HG03159 (cell line): ENCODE measurements around the gene MIX23.

Source experiments
- ATAC-seq: cut with Tn5 transposase; IDR thresholded peaks from one replicate; pipeline ENCODE4 v1.9.1; 2021; ENCODE audit warnings: mild to moderate bottlenecking, moderate library complexity; ENCODE audit not compliant: unreplicated experiment

Gene MIX23

GRCh38 chr3:122353215-122353614, 29.8 kb downstream of the MIX23 start:
- ATAC-seq: no peak

DNA sequence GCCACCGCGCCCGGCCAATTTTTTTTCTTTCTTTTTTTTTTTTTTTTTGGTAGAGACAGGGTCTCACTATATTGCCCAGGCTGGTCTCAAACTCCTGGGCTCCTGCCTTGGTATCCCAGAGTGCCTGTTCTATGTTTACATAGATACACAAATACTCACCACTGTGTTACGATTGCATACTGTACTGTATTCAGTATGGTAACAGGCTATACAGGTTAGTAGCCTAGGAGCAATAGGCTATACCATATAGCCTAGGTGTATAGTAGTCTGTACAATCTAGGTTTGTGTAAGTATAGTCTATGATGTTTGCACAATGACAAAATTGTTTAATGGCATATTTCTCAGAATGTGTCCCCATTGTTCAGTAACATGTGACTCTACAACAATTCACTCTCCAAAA, 31.4 kb downstream of the MIX23 start:
- ATAC-seq: no peak

DNA sequence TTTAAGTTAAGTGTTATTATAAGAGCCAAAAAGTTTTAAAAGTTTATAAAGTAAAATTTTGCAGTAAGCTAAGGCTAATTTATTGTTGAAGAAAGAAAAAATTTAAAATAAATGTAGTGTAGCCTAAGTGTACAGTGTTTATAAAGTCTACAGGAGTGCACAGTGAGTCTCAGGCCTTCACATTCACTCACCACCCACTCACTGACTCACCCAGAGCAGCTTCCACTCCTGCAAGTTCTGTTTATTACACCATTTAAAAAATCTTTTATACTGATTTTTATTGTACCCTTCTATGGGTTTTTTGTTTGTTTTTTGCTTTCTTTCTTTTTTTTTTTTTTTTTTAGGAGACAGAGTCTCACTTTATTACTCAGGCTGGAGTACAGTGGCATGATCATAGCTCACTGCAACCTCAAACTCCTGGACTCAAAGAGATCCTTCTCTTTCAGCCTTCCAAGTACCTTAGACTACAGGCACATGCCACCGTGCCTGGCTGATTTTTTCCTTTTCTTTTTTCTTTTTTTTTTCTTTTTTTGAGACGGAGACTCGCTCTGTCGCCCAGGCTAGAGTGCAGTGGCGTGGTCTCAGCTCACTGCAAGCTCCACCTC, 32.1 kb downstream of the MIX23 start:
- ATAC-seq: no peak

GRCh38 chr3:122349171-122349570, 33.9 kb downstream of the MIX23 start:
- ATAC-seq: no peak

GRCh38 chr3:122343654-122344053, 39.4 kb downstream of the MIX23 start:
- ATAC-seq: no peak

DNA sequence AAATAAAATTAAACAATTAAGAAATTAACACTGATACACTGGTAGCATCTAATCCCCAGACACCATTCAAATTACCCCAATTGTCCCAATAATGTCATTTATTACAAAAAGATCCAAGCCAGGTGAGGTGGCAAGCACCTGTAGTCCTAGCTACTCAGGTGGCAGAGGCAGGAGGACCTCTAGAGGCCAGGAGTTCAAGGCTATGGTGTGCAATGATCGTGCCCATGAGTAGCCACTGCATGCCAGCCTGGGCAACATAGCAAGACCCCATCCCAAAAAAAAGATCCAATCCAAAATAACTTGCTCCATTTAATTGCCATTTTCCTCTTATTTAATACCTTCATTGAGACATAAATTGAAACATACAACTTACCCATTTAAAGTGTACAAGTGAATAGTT, 40.2 kb downstream of the MIX23 start:
- no peak for ATAC-seq

GRCh38 chr3:122332551-122332950, 50.5 kb downstream of the MIX23 start:
- no peak for ATAC-seq

GRCh38 chr3:122331886-122332285, 51.1 kb downstream of the MIX23 start:
- ATAC-seq: no peak

GRCh38 chr3:122325769-122326168, 57.3 kb downstream of the MIX23 start:
- ATAC-seq: no peak

- no peak for ATAC-seq
These were observed 58.1 kb downstream of the MIX23 start, which contains the start of gene CSTA for GRCh38 chr3:122324871-122325323. TSS of gene CSTA (plus strand) at chr3:122325248. CDS start at chr3:122325293, 45 bp downstream.

- no peak for ATAC-seq
These were observed 60.6 kb downstream of the MIX23 start for GRCh38 chr3:122322095-122323075.

GRCh38 chr3:122318620-122319019, 64.4 kb downstream of the MIX23 start:
- ATAC-seq: no peak

GRCh38 chr3:122316368-122316767, 66.7 kb downstream of the MIX23 start:
- no peak for ATAC-seq

DNA sequence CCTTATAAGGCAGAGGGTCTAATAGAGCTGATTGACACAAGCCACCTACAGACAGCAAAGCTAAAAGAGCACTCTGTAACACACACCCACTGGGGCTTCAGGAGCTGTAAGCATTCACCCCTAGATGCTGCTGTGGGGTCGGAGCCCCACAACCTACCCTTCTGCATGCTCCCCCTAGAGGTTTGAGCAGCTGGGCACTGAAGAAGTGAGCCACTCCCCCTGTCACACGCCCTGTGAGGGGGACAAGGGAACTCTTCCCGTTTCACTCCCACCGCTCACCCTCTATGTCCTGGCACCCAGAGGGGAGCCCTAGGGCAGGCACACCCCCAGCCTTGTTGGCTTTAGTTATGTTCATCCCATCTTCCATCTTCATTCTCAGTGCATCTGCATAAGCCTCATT, 67.4 kb downstream of the MIX23 start:
- no peak for ATAC-seq

DNA sequence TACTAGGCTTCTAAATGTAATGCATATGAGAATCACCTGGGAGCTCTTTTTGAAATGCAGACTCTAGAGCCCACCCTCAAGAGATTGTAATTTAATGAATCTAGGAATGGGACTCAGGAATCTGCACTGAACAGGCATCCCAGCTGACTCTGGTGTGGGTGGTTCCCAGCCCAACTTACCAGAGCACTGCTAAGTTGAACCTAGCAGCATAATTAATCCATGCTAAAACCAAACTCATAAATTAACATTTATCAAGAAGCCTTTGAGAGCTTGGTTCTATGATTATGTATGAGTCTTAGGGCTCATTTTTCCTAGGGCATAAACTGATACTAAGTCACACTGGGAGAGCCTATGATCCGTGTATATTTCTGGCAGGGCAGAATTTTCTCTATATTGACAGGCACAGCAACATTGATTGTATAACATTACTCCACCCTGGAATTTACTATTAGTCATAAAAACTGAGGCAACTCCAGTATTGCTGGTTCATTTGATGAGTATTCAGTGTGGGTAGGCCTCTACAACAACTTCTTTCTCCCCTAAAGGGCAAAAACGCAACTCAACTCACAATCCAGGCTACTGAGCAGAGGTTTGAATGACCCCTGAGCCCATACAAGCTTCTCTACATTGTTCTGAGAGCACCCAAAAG, 68.7 kb downstream of the MIX23 start:
- no peak for ATAC-seq

- ATAC-seq: no peak
These were observed 69.8 kb downstream of the MIX23 start for GRCh38 chr3:122313281-122313680.

- ATAC-seq: no peak
These were observed 70.2 kb downstream of the MIX23 start for GRCh38 chr3:122312826-122313225.

GRCh38 chr3:122310361-122310760, 72.7 kb downstream of the MIX23 start:
- ATAC-seq: no peak
